Stimulated activated CD8-positive, alpha-beta memory T cell treated with anti-CD3 and anti-CD28 coated beads, Interleukin-15, amount 100 ng/mL, for 48 hours (primary cell): ENCODE measurements around the gene DNPEP.
A peak's percentile ranks its signal among the peaks of the same experiment; 100 is the strongest.
"Not testable (repeated sequence)": the region's sequence is repeated elsewhere in the genome, so short reads cannot be mapped to it uniquely, and the experiment has no call there.

Experiments
- DNase-seq, 2 donors: peaks; one replicate each; pipeline ENCODE4 v3.0.0-alpha.2; 2020; ENCODE audit warnings: low read depth in 2 of 2

DNPEP gene

DNA sequence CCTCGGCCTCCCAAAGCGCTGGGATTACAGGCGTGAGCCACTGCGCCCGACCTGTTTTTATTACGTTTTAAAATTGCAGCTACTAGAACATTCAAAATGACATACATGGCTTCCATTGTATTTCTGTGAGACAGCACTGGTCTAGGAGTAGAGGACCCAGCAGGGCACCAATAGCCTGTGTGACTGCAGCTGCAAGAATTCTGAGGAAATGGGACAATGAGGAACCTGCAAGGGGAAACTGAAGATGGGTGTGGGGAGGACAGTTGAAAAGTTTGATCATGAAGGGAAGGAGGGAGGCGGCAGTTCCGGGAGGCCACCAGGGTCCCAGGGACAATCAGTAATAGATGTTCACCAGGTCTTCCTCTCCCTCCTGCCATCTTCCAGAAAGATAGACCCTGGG, 13.9 kb upstream of the DNPEP start:
- no peak for DNase-seq

DNA sequence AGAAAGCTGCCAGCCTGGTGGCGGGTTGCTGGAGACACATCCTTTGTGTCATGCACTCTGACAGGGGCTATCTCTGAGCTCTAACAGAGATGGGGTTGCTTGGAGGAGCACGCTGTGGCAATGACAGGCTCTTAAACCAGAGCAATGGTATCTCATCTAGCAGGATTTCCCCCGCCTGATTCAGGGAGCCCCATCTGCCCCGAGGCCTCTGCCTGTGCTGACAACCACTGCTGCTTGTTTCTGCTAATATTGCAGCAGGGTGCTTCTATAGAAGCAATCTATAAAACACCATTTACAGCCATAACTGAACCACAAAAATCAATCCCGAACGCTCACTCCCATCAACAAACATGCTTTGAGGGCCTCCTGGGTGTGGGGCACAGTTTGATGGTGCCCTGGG, 12.8 kb upstream of the DNPEP start:
- DNase-seq, result no peak

DNA sequence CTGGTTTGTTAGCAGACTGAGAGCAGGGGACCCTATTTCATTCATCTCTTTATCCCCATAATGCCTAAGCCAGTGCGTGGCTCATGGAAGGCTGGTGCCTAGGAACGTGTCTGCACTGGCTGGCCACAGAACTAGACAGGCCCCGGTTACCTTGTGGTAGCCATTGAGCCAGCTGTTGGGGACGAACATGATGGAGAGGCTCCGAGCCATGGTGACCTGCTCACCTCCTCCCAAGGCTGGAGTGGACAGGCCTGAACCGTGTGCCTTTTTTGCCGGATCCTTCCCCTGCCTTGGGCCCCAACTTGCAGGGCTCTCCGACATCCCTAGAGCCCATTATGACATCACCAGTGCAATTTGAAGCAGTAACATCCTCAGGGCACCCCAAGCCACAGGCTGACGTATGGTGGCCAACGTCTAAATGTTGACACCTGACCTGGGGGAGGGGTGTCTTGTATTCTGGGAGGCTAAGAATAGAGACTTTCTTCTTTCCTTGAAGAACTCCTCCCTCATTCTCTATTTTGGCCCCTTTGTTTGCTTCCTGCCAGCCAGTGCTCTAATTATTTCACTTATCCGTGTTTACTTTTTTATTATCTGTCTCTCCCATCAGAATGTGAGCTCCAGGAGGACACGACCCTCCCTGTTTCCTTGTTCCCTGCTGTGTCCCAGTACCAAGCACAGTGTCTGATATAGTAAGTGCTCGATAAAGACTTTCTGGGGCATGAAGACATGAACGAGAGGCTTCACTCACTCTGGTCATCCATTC, 12.2 kb upstream of the DNPEP start:
- DNase-seq, result no peak

DNA sequence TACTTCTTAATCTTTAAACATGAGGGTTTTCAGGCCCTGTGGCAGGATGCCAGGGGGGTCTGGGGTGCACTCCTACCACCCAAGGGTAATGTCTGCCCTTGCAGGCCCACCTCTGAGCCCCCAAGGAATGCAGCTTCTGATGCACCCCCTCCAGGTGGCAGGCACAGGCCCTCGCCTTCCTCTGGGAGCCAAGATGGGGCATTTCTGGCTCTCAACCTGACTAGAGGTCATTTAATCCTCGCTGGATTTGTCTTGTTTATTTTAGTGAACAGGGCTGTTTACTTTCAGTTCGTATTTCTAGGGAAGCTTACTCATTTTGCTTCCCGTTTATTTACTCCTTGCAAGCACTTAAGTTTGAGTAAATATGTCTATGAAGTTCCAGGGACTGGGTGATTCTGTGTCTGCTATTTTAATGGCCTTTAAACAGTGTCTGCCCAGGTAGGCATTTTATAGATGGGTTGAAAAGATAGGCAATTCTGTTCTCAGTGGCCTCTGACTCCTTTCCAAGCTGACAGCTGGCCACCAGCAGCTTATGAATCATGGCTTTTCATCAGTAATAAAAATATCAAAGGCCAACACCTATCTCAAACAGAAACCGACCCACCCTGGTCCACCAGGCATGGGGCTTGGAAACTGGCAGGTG, 11.1 kb upstream of the DNPEP start:
- DNase-seq, result no peak

DNA sequence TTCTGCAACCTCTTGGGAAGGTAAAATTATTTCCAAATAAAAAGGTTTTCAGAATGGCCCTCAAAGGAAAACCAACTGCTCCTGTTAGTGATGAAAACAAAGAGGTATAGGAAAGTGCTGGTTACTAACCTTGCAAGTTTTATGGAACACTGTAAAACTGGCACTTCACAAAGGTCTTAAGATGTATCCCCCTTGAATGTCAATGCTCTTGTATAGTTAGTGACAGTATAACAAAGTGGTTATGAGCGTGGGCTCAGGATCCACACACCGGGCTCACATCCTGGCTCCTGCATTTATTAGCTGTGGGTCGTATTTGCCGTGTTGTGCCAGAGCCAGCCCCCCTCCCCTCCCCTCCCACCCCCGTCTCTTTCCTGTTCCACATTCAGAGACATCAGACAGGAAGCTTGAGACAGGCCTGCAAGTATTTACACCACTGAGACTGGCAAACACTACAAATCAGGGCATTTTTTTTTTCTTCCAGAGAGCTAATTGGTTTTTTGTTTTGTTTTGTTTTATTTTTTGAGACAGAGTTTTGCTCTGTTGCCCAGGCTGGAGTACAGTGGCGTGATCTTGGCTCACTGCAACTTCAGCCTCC, 9.2 kb upstream of the DNPEP start:
- no peak for DNase-seq

DNA sequence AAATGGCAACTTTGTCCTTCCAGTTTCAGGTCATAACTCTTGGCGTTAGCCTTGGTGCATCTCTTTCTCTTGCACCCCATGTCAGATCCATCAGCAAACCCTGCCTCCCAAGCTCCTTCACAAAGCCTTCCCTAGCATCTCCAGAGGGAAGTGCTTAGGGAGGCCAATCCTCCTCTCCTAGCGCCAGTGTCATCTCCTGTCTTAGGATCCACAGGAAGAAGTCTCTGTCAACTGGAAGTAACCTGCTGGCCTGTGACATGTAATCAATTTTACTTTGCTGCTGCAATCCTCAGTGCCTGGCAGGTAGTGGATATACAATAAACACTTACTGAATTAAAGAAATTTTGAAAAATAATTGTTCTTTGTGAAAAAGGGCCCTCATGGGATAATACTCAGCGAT, 7.9 kb upstream of the DNPEP start:
- DNase-seq, result no peak

DNA sequence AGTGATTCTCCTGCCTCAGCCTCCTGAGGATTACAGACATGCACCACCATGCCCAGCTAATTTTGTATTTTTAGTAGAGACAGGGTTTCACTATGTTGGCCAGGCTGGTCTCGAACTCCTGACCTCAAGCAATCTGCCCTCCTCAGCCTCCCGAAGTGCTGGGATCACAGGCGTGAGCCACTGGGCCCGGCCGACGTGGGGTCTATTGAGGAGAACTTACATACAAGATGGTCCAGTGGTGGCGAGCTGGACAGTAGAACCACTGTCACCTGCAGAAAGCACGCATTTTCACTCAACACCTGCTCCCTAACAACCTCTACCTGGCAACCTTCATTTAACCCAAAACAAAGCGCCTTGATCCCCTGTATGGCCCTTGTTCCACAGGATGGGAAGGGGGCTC, 7.3 kb upstream of the DNPEP start:
- DNase-seq, result not testable (repeated sequence)

DNA sequence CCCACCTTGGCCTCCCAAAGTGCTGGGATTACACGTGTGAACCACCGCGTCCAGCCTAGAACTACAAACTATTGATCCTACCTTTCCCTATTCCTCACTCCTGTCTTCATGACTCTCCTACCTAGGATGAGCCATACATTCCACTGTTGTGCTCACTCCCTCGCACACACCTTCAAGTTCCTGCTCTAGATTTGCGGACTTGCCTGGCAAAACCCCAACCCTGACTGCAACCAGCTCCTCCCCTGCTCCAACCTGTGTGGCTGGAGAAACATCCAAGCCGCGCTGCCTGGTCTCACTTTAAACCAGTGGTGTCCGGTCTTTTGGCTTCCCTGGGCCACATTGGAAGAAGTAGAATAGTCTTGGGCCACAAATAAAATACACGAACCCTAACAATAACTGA, 5.0 kb upstream of the DNPEP start:
- DNase-seq, result no peak

DNA sequence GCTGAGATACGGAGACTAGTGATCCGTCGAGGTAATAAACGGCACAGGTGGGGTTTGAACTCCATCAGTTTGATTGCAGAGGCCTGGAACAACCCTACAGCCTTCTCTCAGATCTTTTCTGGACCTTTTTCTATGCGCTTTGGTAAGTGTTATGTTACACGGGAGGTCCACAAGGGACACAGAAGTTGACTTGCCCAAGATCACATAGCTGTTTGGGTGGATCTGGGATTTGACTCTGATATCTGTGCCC, 1.1 kb upstream of the DNPEP start:
- no peak for DNase-seq

DNA sequence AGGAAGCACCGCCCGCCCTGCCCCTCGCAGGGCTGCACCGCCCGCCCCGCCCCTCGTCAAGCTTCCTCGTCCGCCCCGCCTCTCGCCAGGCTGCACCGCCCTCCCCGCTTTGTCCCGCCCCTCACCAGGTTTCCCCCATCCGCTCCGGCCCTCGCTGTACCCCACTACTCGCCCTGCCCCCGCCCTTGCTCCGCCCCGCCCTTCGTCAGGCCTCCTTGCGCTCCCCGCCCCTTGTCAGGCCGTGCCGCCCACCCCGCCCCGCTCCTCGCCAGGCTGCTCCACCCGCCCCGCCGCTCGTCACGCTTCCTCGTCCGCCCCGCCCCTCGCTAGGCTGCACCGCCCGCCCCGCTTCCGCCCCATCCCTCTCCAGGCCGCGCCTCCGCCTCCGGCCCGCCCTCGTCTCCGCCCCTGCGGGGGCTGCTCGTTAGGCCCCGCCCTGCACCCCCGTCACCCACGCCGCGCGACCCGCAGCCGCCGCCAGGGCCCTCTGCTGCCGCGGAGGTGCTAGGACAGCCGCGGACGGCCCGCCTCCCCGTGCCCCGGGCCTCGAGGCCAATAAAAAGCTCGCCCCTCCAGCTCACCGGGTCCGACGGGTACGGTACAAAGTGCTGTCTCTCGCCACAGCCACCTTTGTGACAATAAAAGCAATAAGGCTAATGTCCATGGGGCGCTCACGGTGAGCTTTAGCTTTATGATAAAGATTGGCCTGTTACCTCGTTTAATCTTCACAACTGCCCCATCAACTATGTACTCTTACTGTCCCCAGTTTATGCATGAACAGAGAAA, 602 bp upstream of the DNPEP start:
- DNase-seq, result peak; percentile 97 to 98

DNA sequence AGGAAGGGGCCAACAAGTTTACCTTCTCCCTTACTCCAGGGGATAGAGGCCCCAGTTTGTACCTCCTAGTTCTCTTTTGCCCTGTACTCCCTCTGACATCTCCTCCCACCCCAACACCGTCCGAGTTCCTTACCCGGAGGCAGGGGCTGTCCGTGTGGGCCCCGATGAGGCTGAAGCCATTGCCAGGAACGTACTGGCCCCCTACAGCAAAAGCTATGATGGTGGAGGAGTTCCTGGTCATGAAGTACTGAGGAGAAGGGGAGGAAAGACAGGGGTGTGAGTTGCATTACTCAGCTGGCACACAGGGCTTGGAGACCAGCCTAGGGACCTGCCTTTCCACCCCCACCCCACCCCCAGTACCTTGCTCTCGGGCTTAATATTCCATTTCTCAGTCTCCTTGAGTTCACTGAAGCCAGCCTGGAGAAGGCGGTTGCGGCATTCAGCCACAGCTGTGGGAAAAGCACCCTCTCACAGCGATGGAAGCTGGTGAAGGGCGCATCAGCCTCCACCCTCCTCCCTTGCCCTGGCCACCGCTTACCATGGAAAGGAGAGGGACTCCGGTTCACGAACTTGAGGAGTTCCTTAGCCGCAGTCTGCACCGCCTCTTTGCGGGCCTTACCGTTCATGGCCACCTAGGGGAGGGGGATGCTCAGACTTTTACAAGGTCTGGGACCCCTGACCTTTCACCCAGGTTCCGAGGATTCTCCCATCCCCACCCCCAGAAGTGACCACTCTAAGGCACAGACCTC, 1.0 kb downstream of the DNPEP start:
- no peak for DNase-seq

DNA sequence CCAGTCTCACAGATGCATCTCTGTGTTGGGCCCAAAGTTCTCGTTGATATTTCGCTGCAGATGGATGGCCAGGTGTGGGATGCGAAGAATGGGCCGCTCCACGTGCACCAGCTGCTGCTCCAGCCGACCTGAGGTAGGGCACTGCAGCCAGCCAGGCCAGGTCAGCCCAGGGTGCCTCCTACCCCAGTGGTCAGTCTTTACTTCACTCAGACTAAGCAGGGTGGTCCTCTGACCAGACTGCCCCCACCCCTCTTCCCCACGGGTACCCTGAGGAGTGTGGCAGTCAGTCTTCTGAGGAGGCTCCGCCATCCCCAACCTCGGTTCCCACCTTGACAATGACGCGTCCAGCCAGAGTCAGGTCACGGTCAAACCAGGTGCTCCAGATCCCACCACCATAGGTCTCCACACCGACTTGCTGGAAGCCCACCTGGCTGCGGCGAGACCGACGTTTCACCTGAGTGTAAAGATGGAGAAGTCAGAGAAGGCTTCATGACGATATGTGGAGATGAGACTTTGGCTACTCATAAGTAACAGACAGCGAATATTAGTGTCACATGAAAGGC, 1.7 kb downstream of the DNPEP start:
- DNase-seq, result no peak

DNA sequence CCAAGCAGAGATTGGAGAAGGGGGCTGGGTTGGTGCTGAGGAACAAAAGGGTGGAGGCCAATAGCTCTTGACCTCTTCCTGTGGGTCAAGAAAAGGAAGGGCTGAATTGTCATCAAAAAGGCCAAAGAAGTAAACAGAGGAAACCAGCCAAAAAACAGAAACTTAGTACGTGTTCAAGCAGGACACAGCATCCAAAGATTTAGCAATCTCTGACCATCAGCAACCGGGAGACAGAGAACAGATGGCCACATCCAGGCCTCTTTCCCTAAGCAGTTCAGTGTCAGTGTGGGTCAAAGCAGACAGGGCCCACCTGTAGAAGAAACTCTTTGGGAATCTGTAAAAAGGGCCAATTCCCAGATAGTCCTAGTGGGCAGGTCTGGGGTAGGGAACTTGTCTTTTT, 2.9 kb downstream of the DNPEP start:
- DNase-seq, result no peak

DNA sequence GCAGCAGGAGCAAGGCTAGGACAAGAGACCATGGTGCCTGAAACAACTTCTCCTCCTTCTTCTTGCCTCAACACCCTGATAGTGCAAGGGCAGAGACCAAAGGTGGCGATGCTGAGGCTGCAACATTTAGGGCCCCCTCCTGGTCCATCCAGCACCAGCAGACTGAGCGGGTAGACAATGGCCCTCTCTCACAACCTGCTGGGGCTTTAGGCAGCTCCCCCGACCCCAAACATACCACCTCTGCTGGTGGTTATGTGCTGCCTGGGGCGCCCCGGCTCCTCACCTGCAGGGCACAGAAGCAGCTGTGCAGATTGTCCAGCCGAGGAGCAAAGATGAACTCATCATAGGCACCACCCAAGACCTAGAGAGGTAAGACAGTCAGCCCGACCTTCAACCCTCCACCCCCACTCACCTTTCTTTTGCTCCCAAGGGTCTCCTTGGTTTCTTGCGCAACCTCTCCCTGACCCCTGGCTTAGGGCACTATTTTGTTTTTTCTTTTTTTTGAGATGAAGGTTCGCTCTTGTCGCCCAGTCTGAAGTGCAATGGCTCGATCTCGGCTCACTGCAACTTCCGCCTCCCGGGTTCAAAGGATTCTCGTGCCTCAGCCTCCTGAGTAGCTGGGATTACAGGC, 3.5 kb downstream of the DNPEP start:
- DNase-seq, result no peak

DNA sequence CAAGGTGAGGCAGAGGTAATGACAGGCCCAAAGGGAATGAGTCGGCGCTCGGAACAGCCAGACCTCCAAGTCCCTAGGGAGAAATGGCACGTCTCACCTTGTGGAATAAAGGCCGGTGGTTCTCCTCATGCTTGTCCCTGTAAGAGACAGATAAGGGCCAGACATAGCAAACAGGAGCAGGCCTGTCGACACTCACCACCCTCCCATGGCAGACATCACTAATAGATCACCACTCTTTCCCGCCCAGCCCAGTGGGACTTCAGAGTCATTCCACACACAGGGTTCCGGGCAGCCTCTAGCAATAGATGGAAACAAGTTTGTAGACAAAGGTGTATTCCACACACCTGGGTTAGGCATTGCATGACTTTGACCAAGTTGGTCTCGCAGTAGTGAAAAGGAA, 6.3 kb downstream of the DNPEP start:
- DNase-seq, result no peak

DNA sequence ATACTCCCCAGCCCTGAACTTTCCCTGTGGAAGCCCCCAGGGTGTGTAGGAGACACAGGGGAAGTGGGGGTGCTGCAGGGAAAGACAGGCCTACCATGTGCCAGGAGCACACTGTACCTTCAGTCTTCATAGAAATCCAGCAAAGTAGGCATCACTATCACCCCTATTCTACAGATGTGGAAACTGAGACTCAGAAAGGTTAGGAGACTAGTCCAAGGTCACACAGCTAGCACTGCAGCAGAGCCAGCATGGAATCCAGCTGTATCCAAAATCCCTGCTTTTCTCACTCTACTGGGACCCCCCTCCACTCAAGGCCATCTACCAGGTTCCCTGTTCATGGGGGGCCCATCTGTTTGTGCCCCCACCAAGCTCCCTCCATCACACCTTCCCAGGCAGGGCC, 6.8 kb downstream of the DNPEP start:
- DNase-seq, result no peak

DNA sequence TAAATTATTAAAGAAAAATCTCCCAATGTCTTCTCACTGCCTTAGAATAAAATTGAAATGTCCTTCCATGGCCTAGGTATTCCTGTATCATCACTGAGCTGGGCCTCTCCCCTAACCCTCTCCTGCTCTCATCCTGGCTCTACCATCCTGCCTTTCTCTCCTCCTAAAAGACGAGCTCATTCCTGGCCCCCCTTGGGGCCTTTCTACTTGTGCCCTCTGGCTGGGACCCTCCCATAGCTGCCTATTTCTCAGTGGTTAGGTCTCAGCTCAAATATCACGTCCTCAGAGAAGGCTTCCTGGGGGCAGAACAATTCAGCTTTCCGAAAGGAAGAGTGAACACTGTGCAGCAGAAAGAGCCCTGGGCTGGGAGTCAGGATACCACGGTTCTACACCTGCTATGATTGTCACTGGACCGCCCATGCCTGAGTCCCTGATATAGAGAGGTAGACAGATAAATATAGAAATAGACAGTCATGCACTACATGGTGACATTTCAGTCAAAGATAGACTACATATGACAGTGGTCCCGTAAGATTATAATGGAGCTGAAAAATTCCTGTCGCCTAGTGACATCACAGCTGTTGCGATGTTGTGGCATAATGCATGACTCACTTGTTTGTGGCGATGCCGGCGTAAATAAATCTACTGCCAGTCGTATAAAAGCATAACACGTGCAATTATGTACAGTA, 9.4 kb downstream of the DNPEP start:
- no peak for DNase-seq

DNA sequence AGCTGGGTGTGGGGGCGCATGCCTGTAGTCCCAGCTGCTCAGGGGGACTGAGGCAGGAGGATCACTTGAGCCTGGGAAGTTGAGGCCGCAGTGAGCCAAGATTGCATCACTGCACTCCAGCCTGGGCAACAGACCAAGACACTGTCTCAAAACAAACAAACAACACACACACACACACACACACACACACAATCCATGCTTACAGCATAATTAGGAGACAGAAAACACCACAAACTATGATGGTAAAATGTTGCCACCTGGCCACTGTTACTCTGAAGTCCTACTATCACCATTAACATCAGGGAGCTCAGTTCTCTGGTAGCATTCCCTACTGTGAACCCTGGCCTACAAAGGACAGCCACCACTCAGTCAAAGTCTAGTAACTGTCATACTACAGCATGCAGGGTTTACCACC, 18.3 kb downstream of the DNPEP start:
- DNase-seq, result no peak

DNA sequence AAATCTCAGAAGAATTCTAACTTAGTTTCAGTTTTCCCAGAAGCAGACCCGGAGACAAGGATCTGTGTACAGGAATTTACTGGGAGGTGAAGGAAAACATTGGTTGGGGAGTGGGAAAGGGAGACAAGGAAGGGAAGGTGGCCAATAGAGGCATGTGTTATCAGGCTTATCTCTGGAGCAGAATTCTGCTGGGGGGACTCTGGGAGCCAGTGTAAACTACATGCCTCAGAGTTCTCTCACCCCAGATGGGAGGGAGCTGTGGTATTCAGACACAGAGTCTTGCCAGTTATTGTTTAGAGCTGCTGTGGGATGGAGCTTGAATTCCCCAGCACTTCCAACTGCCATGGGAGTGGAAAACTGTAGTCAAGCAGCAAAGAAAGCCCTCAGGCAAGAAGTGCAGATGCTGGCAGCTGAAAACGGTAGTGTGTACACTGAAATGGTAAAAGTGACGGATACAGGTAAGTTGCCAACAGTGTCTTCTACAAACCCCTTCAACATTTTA, 19.0 kb downstream of the DNPEP start:
- DNase-seq, result no peak

DNA sequence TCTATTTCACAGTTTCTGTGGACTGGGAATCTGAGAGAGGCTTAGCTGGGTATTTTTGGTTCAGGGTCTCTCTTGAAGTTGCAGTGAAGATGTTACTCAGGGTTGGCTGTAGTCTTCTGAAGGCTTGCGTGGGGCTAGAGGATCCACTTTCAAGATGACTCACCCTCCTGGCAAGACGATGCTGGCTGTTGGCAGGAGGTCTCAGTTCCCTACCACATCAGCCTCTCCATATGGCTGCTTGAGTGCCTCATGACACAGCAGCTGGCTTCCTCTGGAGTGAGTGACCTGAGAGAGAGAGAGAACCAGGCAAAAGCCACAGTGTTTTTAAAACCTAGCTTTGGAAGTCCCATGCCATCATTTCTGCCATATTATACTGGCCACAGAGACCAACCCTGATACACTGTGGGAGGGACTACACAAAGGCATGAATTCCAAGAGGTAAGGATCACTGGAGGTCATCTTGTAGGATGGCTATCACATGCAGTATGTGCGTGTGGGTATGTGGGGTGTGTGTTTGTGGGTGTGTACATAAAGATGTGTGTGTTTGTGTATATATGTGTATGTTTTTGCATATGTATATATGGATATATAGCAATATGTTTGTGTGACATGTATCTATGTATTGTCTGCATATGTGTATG, 25.1 kb downstream of the DNPEP start:
- no peak for DNase-seq
